HG03521 (cell line): Measurements from ENCODE around the gene ARAP3.

Source experiments
- ATAC-seq: cut with Tn5 transposase; IDR thresholded peaks from one replicate; pipeline ENCODE4 v1.9.1; 2021; ENCODE audit warnings: mild to moderate bottlenecking, moderate library complexity; ENCODE audit not compliant: unreplicated experiment

ARAP3 gene

GRCh38 chr5:141641634-141642267 lies 40.3 kb downstream of the ARAP3 start:
- ATAC-seq: peak; percentile 32

- no peak for ATAC-seq
These were observed 41.3 kb downstream of the ARAP3 start for GRCh38 chr5:141640698-141641097.

DNA sequence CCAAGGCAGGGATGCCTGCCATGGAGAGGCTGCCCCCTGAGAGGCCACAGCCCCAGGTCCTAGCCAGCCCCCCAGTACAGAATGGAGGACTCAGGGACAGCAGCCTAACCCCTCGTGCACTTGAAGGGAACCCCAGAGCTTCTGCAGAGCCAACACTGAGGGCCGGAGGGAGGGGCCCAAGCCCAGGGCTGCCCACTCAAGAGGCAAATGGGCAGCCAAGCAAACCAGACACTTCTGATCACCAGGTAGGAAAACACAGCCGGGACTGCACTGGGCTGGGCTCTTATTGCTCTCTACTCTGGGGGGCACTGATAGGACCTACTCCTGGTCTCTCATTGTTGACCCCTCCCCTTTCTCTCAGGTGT lies 42.0 kb downstream of the ARAP3 start:
- no peak for ATAC-seq

DNA sequence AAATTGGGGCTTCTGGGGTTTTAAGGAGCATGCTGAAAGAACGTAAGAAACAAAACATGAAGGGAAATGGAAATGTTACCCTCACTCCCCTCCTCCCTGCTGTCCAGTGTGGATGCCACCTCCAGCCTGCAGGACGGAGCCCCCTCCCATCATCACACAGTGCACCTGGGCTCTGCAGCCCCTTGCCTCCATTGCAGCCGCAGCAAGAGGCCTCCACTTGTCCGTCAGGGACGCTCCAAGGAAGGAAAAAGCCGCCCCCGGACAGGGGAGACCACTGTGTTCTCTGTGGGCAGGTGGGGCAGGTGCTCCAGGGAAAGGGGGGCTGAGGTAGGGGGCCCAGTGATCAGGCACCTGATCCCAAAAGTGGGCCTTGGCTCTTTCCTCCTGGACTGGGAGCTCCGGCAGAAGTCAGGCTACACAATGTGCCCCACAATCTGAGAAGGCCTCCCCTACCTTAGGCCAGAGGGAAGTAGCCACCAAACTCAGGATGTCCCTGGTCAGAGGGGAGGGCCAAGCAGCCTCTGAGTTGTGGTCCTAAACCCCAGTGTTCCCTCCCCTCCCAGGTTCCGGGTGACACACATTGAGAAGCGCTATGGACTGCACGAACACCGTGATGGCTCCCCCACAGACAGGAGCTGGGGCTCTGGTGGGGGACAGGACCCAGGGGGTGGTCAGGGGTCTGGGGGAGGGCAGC lies 42.5 kb downstream of the ARAP3 start:
- ATAC-seq: no peak

DNA sequence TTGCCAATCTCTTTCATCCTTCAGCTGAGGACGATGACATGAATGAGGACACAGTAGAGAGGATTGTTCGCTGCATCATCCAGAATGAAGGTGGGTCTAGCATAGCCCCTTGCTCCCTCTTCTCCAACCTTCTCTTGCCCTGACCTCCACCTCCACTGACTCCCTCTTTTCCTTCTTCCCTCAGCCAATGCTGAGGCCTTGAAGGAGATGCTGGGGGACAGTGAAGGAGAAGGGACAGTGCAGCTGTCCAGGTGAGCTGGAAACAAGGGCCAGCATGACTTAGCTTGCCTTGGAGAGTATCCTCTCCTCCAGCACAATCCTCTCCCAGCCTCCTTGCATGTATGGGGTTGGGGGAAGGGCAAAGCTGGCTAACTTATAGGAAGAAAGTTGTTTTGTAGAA lies 43.3 kb downstream of the ARAP3 start:
- no peak for ATAC-seq

- ATAC-seq: peak; percentile 30
These were observed 44.1 kb downstream of the ARAP3 start for GRCh38 chr5:141637767-141638419.

DNA sequence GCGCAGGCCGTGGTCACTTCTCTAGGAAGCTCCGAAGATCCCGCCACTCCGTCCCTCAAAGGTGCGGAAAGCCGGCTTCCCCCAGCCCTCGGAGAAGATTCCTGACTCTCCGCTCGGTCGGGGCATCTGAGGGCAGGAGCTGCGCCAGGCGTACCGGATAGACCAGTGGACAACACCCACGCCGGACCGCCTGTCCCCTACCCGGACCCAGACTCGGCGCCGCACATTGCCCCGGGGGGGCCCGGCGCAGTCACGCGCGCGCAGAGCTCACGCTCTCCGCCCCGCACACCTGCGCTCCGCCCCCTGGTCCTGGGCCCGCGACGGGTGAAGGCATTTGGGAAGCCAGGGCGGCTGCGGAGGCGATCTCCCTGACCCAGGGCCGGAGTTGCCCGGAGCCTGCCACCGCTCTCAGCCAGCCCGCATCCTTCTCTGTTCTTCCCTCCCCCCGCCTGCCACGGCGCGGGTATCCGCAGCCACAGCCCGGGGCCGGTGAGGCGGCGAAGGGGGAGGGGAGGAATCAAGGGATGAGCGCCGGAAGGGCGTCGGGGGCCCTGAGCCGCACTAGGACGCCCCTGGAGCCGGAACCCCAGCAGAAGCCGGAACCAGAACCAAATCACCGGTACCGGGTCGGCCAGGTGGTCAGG lies 44.8 kb downstream of the ARAP3 start:
- ATAC-seq: peak; percentile 21

DNA sequence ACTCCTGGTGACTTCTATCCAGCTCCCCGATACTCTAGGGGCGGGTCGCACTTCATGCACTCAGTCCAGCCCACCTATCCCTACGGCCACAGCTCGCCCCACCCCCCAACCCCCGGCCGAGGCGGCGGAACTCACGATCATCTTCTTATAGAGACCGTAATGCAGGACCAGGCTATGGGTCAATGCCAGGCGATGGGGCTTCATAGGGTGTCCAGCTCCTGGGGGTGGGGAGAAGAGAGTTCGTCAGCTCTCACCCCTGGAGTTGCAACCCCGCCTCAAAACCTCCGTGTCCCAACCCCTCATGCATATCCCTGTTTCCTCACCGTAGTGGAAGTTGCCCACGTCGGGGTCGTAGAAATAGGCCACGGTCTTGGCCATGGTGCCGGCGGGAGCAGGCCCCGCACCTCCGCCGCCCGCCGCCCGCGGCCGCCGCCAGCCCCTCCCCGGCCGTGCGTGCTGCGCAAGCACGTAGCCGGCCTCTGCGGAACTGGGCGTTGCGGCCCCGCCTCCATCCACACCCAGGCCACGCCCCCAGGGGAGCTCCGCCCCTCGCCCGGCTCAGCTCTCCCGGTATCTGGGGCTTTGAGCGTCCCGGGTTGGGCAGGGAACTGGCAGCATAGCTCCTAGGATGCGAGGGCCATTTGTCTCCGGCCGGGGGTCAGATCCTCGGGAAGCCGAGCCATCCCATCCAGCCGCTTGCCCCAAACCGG lies 45.5 kb downstream of the ARAP3 start, which contains the start of the genes HDAC3 and RELL2:
Gene HDAC3 (minus strand): TSS at position 437 of the 710 bp plus-strand sequence. CDS start 59 bp downstream, at position 378.
Gene RELL2 (plus strand): TSS at position 585 of the 710 bp plus-strand sequence. CDS start 1,229 bp downstream, outside the sequence.
- ATAC-seq: peak; percentile 82

GRCh38 chr5:141636106-141636412 lies 46.0 kb downstream of the ARAP3 start:
- ATAC-seq: no peak

GRCh38 chr5:141635646-141636045 lies 46.4 kb downstream of the ARAP3 start:
- no peak for ATAC-seq

DNA sequence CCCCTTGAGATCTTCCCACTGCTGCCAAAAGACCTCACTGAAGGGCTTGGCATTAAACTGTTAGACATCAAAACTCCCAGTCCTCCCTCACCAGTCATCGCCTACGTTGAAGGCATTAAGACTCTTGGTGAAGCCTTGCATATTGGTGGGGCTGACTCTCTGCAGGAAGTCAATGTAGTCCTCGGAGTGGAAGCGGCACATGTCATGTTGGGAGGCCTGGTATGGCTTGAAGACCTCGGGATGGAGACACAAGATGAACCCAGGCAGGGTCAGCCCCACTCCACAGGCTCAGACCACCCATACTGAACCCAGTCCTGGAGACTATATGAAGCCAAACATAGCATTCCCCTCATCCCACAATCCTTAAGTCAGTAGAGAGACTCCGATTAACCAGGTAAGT lies 47.3 kb downstream of the ARAP3 start:
- no peak for ATAC-seq

DNA sequence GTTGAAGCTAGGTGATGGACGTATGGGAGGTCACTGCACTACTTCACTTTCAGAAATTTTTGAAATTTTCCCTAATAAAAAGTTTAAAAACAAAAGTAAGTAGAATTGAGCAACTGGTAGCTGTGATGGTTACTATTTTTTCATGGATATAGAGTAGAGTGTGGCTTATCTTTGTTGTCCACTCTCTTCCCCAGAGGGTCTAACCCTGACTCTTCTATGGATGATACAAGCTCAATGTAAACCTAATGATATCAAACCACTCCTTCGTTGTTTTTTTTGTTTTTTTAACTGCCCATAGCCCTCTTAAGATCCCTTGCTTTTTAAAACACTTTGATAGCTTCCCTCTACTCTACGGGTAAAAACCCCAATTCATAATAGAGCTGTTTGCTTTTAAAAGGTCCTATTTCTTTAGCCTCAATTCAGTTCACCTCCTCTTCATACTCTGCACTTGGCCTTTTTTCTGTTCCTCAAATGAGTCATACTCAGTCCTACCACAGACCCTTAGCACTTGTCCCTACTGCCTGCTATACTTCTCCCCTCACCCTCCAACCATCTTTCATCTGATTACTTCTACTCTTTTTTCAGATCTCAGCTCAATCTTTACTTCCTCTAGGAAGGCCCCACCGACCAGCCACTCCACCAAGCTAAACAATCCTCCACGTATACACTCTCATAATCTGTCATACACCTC lies 48.0 kb downstream of the ARAP3 start:
- peak; percentile 47 for ATAC-seq

GRCh38 chr5:141632650-141633049 lies 49.4 kb downstream of the ARAP3 start:
- ATAC-seq: no peak

- ATAC-seq: no peak
These were observed 51.4 kb downstream of the ARAP3 start for GRCh38 chr5:141630570-141631140.

GRCh38 chr5:141628175-141628788 lies 53.7 kb downstream of the ARAP3 start:
- no peak for ATAC-seq

GRCh38 chr5:141623611-141624010 lies 58.4 kb downstream of the ARAP3 start:
- no peak for ATAC-seq

GRCh38 chr5:141623186-141623585 lies 58.8 kb downstream of the ARAP3 start:
- ATAC-seq: peak; percentile 35

- peak; percentile 82 for ATAC-seq
These were observed 63.1 kb downstream of the ARAP3 start, which contains the start of gene DIAPH1 for GRCh38 chr5:141618804-141619554. DIAPH1 (minus strand) TSS chr5:141619000; CDS start chr5:141618914, 86 bp downstream.
